NB4 (cell line): ENCODE results near the gene CENPO.

Experiments used
- CTCF ChIP-seq: IDR thresholded peaks from one replicate; pipeline ENCODE4 v1.5.1; 2012; ENCODE audit warnings: low read depth, low read length
- POLR2A ChIP-seq: IDR thresholded peaks from 2 replicates; pipeline ENCODE4 v1.6.1; 2011; ENCODE audit warnings: mild to moderate bottlenecking; ENCODE audit not compliant: insufficient read length; ENCODE audit errors: extremely low read depth

GRCh38 chr2:24859968-24860600 lies 66.9 kb downstream of the CENPO start:
- no peak for TF ChIP-seq POLR2A
- TF ChIP-seq CTCF = no peak
